IPS DF 19.7 (cell line): ENCODE results near the gene UBE2J1.

Experiments used
- DNase-seq: peaks from one replicate; pipeline ENCODE4 v3.0.0-alpha.2; 2013; ENCODE audit warnings: low read depth, low spot score

Gene UBE2J1

DNA sequence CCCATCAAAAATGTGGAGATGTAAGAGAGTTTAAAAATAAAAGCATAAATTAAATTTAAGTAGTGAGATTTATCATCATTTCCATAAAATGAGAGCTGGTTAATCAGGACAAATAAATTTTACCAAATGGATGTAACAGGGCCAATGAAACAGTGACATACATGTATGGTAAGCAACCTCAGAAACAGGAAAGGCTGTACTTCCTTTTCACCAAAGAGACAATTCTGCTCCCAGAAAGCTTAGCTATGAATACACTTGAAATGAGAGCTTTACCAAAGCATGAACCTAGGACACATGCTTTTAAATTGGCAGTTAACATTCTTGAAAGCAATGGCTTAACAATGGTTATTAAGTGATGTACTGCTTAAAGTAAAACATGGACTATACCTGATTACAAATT lies 12.1 kb upstream of the UBE2J1 start:
- no peak for DNase-seq

DNA sequence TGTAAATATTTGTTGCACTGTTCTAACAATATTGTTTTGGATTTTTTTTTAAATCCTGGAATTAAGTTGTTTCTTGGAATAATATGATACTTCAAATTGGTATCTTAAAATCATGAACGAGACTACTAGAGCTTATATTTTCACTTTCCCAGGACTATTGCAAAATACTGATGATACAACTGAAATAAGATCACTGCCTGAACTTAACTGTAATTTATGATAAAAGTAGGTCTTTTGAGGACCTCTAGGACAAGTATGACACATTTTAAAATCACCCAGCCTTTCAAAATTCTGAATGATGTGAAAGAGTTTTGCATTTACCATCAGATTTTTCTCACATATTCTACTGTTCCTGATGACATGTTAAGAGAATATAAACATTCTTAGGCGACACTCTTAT lies 8.6 kb upstream of the UBE2J1 start:
- DNase-seq = no peak

DNA sequence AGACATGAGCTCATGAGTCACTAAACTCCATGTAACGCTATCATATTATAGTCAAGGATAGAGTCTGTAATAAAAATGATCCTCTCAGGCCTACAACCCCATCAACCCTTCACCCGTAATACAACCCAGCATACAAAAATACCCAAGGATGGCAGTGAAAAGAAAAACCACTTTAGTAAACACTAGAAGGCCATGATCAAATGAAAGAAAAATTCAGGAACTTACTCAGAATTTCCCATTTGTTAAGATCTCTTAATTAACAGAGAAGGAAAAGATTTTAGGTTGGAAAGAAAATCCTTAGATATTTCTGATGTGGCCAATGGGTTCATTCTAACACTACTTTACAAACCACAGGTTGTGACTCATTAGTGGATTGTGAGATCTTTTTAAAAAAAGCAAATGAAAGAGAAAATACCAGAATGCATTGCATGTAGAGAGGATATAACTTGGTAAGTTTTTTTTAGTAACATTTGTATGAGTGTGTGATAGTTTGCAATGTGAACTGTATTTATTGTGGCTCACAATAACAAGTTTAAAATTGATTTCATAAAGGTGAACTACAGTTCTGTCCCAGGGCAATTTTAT lies 8.0 kb upstream of the UBE2J1 start:
- no peak for DNase-seq

DNA sequence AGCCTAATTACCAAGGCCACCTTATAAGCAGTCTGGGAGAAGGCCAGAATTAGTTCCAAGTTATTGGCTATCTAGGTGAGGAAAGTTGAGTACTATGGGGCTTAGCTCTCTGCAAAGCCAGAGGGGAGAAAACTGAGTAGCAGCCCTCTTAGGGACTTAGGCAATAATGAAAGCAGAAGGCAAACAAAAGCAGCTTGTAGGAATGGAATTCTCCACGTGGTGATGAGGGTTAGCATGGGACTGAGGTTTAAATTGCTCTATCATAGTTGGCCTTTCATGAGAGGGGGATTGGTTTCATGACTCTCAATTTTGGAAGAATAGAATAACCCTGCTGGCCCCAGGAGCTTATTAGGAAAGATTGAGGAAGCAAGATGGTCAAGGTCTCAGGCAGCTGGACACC lies 7.0 kb upstream of the UBE2J1 start:
- no peak for DNase-seq

DNA sequence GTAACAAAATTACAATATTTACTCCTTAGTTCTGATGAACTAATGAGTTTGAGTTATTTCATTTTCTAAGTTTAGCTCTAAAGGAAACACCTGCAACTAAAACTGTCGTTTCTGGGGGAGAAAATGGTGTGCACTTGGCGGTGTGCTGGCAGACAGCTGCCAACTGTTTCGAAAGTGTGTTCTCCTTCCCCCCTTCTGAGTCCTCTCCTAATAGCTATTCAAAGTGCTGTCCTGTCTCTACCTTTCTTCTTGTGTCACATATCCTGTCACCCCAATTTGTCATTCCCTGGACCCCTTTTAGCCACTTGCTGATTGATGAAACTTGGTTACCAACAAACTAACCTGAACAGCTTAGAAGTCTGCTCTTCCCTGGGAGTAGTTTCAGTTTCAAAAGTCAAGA lies 4.9 kb upstream of the UBE2J1 start:
- DNase-seq = no peak

DNA sequence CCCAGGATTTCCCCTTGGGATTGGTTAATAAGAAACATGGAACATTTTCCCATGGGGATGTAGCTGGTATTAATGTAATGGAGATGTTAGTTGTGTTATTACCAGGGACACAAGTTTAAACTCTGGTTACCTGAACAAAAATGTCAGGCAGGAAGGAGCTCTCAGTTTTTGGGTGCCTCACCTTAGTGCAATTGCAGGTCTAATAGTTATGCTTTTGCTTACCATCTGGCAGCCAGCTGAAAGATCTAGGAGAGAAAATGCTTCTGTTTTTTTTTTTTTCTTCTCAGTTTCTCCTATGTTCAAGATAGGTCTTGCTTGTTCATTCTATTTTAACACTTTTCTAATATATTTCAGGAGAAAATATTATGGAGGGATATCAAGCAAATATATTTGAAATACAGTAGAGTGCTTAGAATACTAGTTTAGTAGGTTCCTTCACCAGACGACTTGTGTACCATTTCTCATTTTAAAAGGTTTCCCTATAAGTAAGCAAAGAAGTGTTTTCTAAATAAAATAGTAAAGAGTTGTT lies 4.2 kb upstream of the UBE2J1 start:
- DNase-seq = no peak

DNA sequence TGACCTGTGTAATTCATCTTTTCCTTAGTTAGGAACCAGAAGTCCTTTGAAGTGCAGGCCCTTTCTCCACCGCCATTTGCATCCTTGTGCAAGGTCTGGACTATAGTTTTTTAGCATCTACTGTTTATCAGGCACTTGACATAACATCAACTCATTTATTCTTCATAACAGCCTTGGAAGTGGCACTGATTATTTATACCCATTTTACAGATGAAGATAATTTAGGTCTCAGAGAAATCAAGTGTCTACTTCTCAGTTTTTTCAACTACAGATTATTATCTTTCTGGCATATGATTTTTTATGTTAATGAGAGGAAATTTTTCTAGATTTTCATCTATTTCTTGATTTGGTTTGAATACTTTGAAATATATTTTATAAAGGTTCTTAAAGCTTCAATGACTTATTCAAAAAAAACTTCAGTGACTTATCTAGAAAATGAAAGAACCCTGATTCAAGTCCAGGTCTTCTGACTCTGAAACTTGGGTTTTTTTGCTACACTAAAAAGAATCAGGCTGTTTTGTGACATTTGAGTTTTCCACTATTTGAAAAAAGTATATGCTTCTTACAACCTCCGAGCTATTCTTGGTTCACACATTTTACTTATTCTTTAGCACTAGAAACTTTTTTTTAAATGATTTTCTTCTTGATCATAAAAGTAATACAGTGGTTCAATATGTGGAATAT lies 3.1 kb upstream of the UBE2J1 start:
- no peak for DNase-seq

DNA sequence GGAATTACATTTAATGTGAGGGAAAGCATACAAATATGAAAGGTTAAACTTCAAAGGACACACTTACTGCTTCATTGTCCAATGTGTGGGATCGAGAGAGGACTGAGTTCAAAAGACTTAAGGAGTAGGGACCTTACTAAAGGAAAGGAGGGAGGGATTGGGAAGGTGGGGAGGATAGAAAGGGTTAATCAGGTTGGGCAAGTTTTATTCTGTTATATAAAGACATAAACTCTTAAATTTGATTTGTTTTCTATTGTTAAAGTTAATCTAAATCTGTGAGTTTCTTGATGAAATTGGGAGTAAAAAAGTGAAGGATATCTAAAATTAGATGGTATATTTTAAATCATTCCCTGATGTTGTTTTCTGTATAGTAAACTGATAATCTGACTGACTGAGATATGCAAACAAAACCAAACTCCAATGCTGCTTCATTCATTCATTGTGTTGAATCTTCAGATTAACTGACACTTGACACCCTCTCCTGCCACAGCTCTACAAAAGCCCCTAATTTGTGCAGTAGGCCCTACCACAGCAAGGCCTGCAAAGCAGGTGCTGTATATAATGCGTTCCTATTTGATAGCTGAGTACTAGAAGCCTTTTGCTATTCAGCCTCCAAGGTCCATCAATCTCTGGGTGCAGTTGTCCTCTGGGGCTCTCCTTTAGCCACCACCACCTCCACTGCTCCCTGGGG lies 1.3 kb upstream of the UBE2J1 start:
- DNase-seq = no peak

DNA sequence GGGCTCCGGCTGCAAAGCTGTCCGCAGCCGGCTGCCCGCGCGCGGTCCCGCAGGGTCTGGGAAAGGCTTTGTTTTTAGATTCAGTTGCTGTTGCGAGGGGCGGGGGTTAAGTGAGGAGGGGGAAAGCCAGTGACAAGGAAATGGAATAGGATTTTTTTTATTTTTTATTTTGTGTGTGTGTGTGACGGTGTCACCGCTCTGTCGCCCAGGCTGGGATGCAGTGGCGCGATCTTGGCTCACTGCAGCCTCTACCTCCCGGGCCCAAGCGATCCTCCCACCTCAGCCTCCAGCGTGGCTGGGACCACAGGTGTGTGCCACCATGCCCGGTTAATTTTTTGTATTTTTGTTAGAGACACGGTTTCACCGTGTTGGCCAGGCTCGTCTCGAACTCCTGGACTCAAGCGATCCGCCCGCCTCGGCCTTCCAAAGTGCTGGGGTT lies 615 bp upstream of the UBE2J1 start:
- no peak for DNase-seq

DNA sequence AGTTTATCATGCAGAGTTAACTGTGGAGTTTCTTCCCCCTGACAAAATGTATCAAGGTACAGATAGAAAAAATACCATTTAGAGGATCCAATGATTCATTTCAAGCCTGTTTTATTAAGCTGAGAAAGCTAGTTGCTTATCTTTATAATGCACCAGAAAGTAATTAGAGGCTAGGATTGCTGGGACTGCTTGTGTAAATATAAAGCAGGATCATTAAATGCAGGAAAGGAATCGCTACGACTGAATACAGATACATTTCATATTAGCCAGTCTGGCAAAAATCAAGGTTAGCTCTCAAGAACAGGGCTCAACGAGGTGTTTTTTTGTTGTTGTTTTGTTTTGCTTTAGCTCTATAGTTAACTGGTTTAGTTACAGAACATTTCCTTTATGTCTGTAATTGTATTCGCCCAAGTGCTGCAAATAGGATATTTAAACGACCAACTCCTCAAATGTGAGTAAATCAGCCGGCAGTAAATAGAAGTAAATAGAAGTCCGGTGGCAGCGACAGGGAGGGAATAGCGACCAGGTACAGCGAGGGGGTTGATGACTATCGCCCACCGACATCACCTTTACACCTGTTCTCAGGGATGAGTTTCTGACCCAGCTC lies 748 bp downstream of the UBE2J1 start:
- no peak for DNase-seq

DNA sequence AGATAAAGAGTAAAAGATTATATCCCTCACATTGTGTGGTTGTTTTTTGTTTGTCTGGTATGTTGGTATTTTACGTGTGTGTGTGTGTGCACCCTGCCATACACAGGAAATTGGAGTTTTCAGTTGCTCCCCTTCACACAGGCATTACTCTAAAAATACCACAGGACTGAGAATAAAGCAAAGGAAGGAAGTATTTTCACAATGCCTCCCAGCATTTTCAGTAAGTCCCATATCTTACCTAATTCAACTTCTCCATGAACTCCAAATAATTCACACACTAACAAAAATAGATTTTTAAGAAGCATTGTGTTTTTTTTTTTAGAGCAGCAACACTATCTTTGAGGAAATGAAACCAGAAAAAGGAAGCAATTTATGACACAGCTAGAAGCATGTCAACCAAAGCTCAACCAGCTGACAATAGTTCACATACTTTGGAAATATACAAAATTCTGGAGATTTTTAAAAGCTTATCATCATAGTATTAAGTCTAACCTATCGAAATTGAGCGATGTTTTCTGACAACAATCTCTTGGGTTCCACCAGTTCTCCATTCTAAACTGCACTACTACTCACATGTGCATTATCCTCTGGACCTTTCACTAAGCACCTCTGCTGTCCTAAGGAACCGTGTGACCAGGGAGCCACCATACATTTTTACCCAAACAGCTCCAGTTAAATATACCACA lies 2.1 kb downstream of the UBE2J1 start:
- no peak for DNase-seq

DNA sequence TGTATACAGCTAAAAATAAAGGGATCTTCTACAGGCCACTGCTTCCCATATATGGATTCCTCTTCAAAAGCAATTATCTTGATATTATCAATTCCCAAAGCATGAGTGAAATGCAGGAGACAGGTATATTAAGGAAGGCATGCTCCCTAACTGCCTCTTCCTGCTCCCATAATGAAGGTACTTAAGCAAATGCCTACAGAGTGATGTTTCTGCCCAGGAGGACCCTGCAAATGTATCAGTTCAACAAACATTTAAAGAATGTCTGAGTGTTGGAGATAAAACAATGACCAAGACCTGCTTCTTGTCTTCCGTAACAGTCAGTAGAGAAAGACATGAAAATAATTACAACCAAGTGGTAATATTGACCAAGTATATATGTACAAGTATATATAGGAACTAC lies 4.2 kb downstream of the UBE2J1 start:
- DNase-seq = no peak

DNA sequence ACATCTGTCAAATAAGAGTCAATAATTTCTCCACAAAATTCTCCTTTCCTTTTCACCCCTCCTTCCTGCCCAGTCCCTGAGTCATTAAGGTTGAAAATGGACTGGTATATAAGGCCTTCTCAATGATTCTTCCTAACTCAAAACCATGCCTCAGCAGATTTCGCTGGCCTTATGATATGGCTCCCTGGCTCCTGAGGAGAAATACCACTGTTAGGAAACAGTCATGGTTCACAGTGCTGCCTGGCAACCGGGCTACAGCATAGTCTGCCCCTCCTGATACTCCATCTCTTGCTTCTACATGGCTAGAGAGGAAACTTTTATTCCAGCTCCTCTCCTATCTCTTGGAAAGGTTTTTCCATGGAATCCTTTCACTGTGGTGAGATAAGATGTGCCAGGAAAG lies 4.7 kb downstream of the UBE2J1 start:
- DNase-seq = no peak

DNA sequence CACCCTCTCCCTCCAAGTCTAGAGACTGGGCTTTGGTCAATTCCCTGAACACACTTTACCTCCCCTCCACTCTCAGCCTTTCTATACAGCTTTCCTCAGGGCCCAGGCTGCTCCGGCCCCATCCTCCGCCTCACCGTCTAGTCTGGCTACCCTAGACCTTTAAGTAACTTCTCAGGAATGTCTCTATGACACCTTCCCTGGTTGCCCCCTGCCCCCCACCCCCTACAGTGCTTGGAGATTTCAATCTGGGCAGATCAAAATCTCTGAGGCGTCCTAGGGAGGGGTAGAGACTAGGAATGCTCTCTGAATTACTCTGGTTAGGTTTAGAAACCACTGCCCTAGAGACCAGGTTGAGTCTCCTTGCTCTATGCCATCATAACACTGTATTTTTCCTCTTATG lies 6.1 kb downstream of the UBE2J1 start:
- no peak for DNase-seq

DNA sequence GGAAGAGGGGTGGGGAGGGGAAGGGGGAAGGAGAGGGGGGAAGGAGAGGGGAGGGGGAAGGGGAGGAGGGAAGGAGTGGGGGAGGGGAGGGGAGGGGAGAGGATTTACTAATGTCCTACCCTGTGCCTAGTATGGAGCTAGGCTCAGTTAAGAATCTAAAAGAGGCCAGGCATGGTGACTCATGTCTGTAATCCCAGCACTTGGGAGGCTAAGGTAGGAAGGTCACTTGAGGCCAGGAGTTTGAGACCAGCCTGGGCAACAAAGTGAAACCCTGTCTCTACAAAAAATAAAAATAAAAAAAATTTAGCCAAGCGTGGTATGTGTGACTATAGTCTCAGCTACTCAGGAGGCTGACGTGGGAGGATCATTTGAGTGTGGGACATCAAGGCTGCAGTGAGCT lies 13.0 kb downstream of the UBE2J1 start:
- DNase-seq = no peak

DNA sequence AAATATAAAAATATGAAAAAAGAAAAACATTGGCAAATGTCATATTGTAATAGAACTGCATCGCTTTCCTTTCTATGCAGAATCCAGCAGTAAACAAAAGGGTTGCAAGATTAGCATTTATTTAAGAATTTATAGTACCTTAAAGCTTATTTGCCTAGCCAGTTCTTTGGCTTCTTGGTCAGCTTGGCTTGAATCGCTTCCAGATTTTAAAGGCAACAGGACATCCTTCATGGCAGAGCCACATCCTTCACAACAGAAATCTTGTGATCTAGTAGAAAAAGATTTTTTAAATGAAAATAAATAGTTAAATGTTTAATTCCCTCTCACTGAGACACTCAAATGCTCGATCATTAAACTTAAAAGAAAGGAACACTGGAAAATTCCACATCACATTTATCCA lies 17.4 kb downstream of the UBE2J1 start:
- no peak for DNase-seq

DNA sequence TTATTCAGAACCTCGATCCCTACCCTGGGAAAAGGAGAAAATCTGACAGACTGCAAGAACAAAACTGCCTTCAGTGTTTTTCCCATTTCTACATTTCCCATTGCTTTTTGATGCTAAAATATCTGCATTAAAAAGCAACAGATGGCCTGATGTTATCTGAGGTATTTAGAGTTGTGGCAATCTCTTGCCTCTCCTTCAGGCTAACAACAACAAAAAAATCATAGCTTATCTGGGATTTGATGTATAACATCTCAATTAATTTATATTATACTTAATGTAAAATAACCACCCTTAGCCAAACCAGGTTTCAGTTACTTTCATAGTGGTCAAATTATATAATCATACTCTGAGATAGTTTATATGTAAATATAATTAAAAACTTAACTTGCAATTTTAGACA lies 21.6 kb downstream of the UBE2J1 start:
- DNase-seq = no peak

DNA sequence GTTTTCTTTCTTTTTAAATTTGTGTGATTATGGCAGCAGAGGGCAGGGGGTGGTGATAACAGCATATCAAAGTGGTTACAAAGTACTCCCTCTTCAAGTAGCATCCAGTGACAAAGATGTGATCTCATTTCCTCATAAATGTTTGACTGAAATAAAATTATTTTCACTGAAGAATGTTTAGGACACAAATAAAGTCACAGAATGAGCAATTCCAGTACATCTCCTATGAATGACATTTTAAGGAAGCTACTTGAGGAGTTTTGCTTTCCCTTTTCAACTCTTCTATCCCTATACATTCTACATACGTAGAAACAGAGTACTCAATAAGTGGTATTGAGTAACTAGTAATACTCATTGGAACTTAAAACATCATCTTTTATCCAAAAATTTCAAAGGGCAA lies 23.5 kb downstream of the UBE2J1 start:
- no peak for DNase-seq

DNA sequence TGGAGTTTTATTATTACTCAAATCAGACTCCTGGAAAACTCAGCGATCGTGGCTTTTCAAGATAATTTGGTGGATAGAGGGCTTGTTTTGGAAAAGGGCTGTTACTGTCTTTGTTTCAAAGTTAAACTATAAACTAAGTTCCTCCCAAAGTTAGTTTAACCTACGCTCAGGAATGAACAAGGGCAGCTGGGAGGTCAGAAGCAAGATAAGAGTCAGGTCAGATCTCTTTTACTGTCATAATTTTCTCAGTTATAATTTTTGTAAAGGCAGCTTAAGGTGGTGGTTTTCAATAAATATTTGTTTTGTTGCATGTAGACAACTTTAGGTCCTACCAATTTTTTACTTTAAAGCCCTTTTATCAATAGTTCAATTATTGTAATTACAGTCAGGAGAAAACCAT lies 28.2 kb downstream of the UBE2J1 start:
- no peak for DNase-seq

DNA sequence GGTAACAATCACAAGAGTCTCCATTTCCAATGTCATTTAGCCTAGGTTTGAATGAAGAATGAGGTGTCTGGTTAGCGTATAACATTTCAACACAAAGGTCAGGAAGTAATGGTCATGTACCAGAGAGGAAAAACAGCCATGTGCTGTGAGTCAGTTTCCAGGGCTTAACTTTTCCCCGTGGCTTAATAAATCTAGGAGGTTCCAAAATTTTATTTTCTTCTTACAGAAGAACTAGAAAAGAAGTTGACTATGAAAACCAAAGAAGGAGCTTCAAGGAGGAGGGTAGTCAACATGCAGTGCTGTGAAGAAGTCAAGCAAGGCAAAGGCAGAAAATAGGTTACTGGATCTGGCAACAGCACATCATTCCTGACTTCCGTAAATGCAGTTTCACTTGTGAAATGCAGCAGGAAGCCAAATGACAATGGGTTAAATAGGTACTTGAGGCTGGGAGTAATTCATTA lies 29.0 kb downstream of the UBE2J1 start:
- DNase-seq = no peak

DNA sequence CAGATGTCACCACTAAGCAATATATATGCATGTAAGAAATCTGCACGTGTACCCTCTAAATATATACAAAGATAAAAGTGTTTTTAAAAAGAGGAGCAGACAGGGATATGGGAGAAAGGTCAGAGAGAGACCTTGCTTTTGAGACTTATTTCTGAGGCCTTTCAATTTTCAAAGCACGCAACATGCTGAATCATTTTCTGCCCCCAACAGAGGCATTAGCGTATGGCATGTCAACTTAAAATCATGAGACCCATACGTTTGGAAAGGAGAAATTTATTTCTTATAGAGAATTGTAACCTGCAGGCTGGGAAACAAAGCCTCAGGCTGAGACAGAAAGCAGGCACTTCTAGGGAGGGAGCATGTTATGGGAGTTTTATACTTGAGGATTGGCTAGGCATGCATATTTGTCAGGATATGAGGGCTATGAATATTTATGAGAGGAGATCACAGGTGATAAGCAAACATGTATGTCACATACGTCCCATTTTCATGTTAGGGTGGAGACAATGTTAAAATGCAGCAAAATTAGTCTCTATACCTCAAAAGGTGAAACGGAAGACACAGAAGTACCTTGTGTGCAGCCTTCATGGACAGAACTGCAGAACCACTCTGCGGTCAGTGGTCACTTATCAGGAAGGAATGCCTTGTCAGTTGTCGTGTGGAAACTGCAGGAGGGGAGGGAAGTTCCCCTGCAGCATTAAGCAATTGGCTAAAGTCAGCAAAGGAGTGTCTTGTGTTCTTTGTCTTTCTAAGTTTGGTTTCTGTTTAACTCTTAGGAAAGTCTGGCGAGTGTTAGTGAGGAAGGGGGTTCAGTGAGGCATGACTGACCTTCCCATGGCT lies 31.2 kb downstream of the UBE2J1 start:
- no peak for DNase-seq
